SK-N-SH (cell line): ENCODE data around the gene DGKK.

Experiments used
- EP300 ChIP-seq, 2 experiments: IDR thresholded peaks; 2 replicates each; pipeline versions ENCODE4 v1.4.0 to v1.6.1; 2012; ENCODE audit warnings: borderline replicate concordance in 1 of 2, low read depth in 1 of 2, low read length in 1 of 2
- FOSL2 ChIP-seq: IDR thresholded peaks from 2 replicates; pipeline ENCODE4 v1.4.0; 2012; ENCODE audit warnings: low read depth, mild to moderate bottlenecking, moderate library complexity, borderline replicate concordance
- FOXJ3 ChIP-seq: sonication (generic); formaldehyde crosslinking; IDR thresholded peaks from 2 replicates; pipeline ENCODE4 v1.5.1; 2020; ENCODE audit warnings: mild to moderate bottlenecking, missing genetic modification reagents
- FOXM1 ChIP-seq: IDR thresholded peaks from 2 replicates; pipeline ENCODE4 v1.4.0; 2012; ENCODE audit warnings: low read depth, mild to moderate bottlenecking
- GABPA ChIP-seq: IDR thresholded peaks from 2 replicates; pipeline ENCODE4 v1.4.0; 2012; ENCODE audit warnings: low read depth, mild to moderate bottlenecking
- POLR2AphosphoS5 ChIP-seq: IDR thresholded peaks from 2 replicates; pipeline ENCODE4 v1.6.1; 2012; ENCODE audit warnings: low read depth, low read length
- RAD21 ChIP-seq: IDR thresholded peaks from 2 replicates; pipeline ENCODE4 v1.6.1; 2012; ENCODE audit warnings: mild to moderate bottlenecking, low read length
- RFX5 ChIP-seq: IDR thresholded peaks from 2 replicates; pipeline ENCODE4 v1.6.1; 2012; ENCODE audit warnings: mild to moderate bottlenecking, improper control_type of control experiment, low read length
- TCF12 ChIP-seq: IDR thresholded peaks from 2 replicates; pipeline ENCODE4 v1.4.0; 2012
- YY1 ChIP-seq: IDR thresholded peaks from 2 replicates; pipeline ENCODE4 v1.4.0; 2012; ENCODE audit warnings: low read depth, mild to moderate bottlenecking
- TF ChIP-seq, protein P1 (sequence below): fragments of 200-600 bp; sonication (generic); IDR thresholded peaks from 2 replicates; pipeline ENCODE4 v1.6.1; 2017; ENCODE audit warnings: antibody characterized with exemption, mild to moderate bottlenecking, moderate library complexity
- TF ChIP-seq, protein P2 (sequence below): IDR thresholded peaks from 2 replicates; pipeline ENCODE4 v1.6.1; 2012; ENCODE audit warnings: mild to moderate bottlenecking, low read depth, low read length, moderate library complexity
- TF ChIP-seq, protein P3 (sequence below): fragments of 150-350 bp; IDR thresholded peaks from 2 replicates; pipeline ENCODE4 v1.6.1; 2017; ENCODE audit warnings: antibody characterized with exemption, low read length, low read depth, borderline replicate concordance

DNA sequence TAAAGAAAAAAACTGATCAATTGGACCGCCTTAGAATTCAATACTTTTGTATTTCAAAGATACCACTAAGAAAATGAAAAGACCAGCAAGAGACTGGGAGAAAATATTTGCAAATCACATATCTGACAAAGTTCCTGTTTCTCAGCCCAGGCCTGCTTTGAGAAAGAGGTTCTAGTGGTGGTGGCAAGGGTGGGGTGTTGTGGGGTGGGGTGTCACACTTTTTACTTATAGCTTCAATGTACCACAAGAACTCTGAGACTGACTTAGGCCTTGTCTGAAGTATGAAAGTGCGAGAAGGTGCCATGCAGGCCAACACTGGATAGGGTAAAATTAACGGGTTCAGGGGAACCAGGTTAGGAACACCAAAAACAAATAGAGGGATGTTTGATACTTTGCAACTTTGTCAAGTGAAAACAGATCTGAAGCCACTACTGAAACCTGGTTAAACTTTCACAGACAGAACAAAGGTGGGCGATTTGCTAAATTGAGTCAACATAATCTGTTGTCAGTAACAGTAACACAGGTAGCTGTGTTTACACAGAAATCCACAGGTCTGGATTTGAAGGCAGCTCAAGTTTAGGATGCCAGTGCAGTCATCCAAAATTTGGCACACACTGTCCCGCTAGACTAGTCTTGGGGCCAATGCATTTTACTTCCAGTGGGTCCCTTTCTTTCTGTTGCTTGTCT is 88.8 kb downstream of the DGKK start:
- TF ChIP-seq FOXM1 (no peak), FOXJ3 (CRISPR knock-in tag) (no peak), YY1 (no peak), EP300 (IDR thresholded peaks at IDR 0.05; ENCODE audit: borderline replicate concordance in 1 of 2, low read depth in 1 of 2, low read length in 1 of 2) (no peak), TCF12 (no peak), POLR2AphosphoS5 (no peak), GABPA (no peak), RAD21 (no peak), RFX5 (no peak), FOSL2 (no peak)
- TF ChIP-seq, protein P1, sequence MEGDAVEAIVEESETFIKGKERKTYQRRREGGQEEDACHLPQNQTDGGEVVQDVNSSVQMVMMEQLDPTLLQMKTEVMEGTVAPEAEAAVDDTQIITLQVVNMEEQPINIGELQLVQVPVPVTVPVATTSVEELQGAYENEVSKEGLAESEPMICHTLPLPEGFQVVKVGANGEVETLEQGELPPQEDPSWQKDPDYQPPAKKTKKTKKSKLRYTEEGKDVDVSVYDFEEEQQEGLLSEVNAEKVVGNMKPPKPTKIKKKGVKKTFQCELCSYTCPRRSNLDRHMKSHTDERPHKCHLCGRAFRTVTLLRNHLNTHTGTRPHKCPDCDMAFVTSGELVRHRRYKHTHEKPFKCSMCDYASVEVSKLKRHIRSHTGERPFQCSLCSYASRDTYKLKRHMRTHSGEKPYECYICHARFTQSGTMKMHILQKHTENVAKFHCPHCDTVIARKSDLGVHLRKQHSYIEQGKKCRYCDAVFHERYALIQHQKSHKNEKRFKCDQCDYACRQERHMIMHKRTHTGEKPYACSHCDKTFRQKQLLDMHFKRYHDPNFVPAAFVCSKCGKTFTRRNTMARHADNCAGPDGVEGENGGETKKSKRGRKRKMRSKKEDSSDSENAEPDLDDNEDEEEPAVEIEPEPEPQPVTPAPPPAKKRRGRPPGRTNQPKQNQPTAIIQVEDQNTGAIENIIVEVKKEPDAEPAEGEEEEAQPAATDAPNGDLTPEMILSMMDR: no peak
- TF ChIP-seq, protein P2, sequence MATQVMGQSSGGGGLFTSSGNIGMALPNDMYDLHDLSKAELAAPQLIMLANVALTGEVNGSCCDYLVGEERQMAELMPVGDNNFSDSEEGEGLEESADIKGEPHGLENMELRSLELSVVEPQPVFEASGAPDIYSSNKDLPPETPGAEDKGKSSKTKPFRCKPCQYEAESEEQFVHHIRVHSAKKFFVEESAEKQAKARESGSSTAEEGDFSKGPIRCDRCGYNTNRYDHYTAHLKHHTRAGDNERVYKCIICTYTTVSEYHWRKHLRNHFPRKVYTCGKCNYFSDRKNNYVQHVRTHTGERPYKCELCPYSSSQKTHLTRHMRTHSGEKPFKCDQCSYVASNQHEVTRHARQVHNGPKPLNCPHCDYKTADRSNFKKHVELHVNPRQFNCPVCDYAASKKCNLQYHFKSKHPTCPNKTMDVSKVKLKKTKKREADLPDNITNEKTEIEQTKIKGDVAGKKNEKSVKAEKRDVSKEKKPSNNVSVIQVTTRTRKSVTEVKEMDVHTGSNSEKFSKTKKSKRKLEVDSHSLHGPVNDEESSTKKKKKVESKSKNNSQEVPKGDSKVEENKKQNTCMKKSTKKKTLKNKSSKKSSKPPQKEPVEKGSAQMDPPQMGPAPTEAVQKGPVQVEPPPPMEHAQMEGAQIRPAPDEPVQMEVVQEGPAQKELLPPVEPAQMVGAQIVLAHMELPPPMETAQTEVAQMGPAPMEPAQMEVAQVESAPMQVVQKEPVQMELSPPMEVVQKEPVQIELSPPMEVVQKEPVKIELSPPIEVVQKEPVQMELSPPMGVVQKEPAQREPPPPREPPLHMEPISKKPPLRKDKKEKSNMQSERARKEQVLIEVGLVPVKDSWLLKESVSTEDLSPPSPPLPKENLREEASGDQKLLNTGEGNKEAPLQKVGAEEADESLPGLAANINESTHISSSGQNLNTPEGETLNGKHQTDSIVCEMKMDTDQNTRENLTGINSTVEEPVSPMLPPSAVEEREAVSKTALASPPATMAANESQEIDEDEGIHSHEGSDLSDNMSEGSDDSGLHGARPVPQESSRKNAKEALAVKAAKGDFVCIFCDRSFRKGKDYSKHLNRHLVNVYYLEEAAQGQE: no peak
- TF ChIP-seq, protein P3, sequence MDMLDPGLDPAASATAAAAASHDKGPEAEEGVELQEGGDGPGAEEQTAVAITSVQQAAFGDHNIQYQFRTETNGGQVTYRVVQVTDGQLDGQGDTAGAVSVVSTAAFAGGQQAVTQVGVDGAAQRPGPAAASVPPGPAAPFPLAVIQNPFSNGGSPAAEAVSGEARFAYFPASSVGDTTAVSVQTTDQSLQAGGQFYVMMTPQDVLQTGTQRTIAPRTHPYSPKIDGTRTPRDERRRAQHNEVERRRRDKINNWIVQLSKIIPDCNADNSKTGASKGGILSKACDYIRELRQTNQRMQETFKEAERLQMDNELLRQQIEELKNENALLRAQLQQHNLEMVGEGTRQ: no peak
